ENCODE data around the gene MTF1. TPM values are rescaled to one million over a fixed set of nuclear protein-coding genes. Genes with fewer than 3 reads are reported as not detected.

Gene MTF1
- total and polyA plus RNA-seq, 2 donors: 4.4 to 5.6 TPM

DNA sequence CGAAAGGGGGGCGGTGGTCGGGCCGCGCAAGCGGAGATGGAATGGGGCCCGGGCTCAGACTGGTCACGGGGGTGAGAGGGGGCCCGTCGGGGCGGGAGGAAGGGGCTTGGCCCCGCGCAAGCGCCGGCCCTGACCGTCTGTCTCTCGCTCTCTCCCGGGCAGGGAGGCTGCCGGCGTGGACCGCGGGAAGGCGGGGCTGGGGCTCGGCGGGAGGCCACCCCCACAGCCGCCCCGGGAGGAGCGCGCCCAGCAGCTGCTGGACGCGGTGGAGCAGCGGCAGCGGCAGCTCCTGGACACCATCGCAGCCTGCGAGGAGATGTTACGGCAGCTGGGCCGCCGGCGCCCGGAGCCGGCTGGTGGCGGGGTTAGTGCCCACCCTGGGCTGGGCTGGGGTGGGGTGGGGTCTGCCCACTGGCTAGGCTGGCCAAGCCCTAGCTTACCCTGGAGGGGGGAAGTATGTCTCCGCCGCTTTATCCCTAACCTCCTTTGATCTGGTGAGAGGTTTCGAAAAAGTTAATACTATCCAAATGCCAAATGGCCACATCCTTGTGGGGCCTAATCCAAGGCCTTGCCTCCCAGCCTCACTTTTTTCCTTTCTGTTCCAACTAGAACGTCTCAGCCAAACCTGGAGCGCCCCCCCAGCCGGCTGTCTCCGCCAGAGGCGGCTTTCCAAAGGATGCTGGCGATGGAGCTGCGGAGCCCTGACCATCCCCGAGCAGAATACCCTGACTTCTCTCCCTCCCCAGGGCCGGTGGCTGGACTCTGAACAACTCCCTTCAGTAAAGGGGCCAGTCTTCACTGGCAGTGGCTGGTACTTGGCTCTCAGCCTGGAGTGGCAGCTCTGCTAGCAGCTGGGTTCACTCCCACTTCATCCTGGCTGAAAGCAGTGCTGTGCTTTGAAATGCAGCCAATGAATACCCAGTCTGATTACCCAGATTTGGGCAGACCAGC, 50.7 kb downstream of the MTF1 start:
- Histone ChIP-seq H3K36me3 (ENCODE audit: insufficient read depth) (peaks cover 4% of the 10 kb centered on the region), H3K4me1 (ENCODE audit: insufficient read depth) (no peaks in the 10 kb centered on the region), H3K4me3 (ENCODE audit: low read depth, low read length) (peak overlapping the region; percentile 99), H3K27ac (ENCODE audit: low read depth) (peak overlapping the region; percentile 86)
- DNase-seq (ENCODE audit: extremely low spot score): no peak
- WGBS: 2% methylated on average over 54 of the region's 54 CpGs

DNA sequence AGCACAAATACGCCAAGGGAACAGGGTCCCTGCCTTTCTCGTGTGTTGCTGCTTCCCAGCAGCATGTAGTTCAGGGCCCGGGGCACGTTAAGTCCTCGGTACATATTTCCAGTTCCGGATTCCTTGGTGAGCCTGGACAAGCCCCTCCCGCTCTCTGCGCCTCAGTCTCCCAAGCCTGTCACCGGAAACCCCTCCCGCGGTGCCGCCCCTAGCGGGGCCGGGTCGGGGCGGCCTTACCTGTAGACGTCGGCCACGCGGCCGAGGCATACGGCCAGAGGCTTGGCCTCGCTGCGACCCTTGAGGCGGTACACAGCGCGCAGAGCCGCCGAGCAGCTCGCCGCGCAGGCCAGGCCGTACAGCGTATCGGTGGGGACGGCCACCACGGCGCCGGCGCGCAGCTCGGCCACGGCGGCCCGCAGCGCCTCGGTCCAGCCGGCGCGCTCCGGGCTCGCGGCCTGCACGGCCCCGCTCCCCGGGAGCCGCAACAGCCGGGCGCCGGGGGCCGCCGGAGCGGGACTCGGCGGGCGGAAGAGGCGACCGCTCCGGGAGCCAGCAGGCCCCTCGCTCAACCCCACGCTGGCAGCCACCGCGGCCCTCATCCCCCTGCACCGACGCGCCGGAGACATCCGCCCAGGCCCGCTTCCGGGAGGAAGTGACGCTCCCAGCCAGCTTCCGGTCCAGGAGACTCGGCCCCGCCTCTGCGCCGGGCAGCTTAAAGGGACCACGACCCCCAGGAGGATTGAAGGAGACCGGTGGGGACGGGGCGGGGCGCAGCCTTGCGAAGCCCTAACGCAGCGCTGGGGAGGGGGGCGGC, 51.6 kb downstream of the MTF1 start, which contains the start of the genes C1orf122 and YRDC:
Gene C1orf122 (plus strand): TSS at position 236 of the 814 bp plus-strand sequence. CDS start 615 bp downstream, outside the sequence.
Gene YRDC (minus strand): TSS at position 654 of the 814 bp plus-strand sequence. CDS start 28 bp downstream, at position 626.
- WGBS: under 1% methylated on average over 95 of the region's 95 CpGs
- Histone ChIP-seq H3K27ac (ENCODE audit: low read depth) (peak within 1 kb of the TSS; percentile 91), H3K4me1 (ENCODE audit: insufficient read depth) (no peaks in the 10 kb centered on the region), H3K4me3 (ENCODE audit: low read depth, low read length) (peak within 1 kb of the TSS; percentile 99), H3K36me3 (ENCODE audit: insufficient read depth) (peaks cover 9% of the 10 kb centered on the region)
- DNase-seq (ENCODE audit: extremely low spot score): peak; percentile 87

DNA sequence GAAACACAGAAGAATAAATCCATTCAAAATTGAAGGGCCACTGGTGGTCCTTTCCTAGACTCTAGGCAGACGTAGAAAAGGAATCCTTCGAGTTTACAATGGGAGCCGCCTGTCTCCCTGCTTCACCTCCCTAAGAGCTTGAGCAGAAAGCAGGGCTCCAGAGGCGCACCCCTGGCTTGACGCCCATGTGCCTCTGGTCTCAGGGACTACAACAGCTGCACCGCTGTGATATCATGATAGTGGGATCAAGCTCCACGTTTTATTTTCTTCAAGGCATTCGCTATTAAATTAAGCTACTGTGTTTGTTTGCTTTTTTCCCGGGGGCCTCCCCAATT, 52.2 kb downstream of the MTF1 start:
- Histone ChIP-seq H3K4me3 (ENCODE audit: low read depth, low read length) (peak overlapping the region; percentile 99), H3K27ac (ENCODE audit: low read depth) (no peak overlapping the region), H3K36me3 (ENCODE audit: insufficient read depth) (peaks cover 9% of the 10 kb centered on the region), H3K4me1 (ENCODE audit: insufficient read depth) (no peaks in the 10 kb centered on the region)
- 7% methylated on average over 9 of the region's 9 CpGs for whole genome bisulfite sequencing
- no peak for DNase-seq (ENCODE audit: extremely low spot score)

DNA sequence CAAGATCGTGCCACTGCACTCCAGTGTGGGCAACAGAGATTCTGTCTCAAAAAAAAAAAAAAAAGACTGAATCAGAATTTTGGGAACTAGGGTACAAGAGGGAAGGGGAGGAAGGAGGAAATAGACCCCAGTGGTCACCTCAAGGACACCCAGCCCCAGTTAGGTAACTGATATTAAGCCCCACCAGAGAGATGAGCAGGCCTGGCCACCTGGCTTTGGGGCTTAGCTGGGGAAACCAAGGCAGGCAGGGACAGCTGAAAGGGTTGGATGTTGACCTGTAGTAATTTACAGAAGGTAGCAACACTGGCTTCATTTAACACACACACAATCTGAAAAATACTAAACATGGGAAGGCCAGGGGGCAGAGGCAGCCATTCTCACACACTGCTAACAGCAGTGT, 57.0 kb downstream of the MTF1 start:
- 91% methylated on average over 1 of the region's 1 CpG for WGBS
- Histone ChIP-seq H3K4me1 (ENCODE audit: insufficient read depth) (no peaks in the 10 kb centered on the region), H3K4me3 (ENCODE audit: low read depth, low read length) (no peak overlapping the region), H3K27ac (ENCODE audit: low read depth) (no peak overlapping the region), H3K36me3 (ENCODE audit: insufficient read depth) (peaks cover 9% of the 10 kb centered on the region)
- no peak for DNase-seq (ENCODE audit: extremely low spot score)

DNA sequence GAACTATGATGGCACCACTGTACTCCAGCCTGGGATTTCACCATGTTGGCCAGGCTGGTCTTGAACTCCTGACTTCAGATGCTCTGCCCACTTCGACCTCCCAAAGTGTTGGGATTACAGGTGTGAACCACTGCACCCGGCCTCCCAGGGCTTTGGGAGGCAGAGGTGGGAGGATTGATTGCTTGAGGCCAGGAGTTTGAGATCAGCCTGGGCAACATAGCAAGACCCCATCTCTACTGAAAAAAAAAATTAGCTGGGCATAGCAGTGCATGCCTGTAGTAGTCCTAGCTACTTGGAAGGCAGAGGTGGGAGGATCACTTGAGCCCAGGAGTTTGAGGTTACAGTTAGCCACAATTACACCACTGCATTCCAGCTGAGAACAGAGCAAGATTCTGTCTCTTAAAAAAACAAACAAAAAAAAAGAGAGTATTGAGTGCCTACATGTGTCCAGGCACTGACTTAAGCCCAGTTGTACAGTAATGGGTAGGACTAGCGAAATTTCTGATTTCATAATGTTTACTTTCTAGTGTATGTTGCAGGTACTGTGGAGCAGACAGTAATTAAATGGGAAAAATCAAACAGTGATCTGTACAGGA, 61.5 kb downstream of the MTF1 start:
- no peaks in the 10 kb centered on the region for H3K36me3 ChIP-seq (ENCODE audit: insufficient read depth)
- no peak for DNase-seq (ENCODE audit: extremely low spot score)
- no peak overlapping the region for H3K4me3 ChIP-seq (ENCODE audit: low read depth, low read length)
- peaks cover 5% of the 10 kb centered on the region for H3K4me1 ChIP-seq (ENCODE audit: insufficient read depth)
- H3K27ac ChIP-seq (ENCODE audit: low read depth): no peak overlapping the region
- 84% methylated on average over 3 of the region's 3 CpGs for WGBS

DNA sequence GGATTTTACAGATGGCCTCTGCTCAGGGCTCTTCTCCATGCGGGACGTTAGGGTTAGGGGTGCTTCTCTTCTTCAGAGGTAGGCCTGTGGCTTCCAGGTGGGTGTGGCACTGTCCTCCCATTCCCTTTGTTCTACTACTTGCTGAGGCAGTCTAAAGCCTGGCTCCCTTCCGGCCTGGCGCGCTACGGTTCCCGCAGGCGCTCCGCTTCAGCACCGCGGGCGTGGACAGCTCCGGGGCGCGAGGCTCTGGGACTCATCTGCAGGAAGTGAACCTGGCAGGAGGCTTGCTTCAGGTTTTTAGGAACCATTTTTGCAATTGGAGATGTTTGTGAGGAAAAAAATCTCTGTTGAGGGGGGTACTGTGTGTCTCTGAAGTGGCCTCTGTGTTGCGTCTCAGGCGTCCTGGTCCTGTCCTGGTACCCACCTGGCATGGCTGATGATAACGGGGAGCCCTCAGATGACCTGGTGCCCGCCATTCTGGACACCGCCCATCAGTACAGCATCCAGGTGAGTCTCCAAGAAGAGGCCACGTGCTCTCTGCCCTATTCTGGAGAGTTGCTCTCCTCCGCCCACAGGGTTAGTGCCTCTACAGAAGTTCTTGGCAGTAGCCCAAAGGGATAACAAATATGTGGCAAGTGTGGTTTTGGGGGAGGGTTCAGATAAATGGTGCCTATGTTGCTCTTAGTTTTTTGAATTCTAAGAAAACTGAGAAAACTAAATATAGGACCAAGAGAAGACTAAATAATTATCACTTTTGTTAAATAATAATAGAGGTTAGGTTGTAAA, 63.9 kb downstream of the MTF1 start:
- Histone ChIP-seq H3K27ac (ENCODE audit: low read depth) (no peak overlapping the region), H3K36me3 (ENCODE audit: insufficient read depth) (no peaks in the 10 kb centered on the region), H3K4me3 (ENCODE audit: low read depth, low read length) (no peak overlapping the region), H3K4me1 (ENCODE audit: insufficient read depth) (peaks cover 5% of the 10 kb centered on the region)
- whole genome bisulfite sequencing: 24% methylated on average over 22 of the region's 22 CpGs
- DNase-seq (ENCODE audit: extremely low spot score): no peak

DNA sequence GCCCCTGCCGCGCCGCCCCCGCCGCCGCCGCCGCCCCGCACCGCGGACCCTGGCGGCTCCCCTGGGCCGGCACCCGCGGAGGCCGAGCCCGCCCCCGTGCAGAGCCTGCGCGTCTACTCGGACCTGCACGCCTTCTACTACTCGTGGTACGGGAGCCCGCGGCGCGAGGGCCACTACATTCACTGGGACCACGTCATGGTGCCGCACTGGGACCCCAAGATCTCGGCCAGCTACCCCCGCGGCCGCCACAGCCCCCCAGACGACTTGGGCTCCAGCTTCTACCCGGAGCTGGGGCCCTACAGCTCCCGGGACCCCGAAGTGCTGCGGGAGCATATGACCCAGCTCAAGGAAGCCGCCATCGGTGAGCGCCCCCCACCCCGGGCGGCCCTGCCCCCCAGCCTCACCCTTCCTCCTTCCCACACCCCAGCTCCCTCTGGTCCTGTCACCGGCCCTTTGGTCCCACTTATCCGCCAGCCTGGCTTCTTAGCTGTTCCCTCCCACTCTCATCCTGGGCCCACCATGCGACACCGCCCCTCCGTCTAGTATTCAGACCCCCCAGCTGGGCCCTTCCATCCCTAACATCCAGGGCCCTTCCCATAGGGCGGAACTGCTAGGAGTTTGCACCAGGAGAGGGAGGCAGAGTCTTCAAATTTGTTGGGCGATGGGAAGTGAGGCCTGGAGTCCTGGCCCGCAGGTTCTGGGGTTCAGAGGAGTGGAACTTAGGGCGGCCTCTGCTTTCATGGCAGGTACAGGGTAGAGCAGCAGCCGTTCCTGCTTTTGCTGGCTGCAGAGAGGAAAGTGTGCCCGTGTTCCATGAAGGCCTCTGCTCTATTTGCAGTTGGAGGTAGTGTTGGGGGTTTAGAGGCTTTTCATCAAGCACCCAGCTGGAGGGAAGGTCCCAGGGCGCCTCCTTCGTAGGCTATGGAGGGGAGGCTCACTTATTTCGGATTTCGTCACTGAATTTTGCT, 64.7 kb downstream of the MTF1 start:
- WGBS: 9% methylated on average over 59 of the region's 59 CpGs
- H3K27ac ChIP-seq (ENCODE audit: low read depth): no peak overlapping the region
- peak overlapping the region; percentile 68 for H3K4me3 ChIP-seq (ENCODE audit: low read depth, low read length)
- H3K4me1 ChIP-seq (ENCODE audit: insufficient read depth): peaks cover 5% of the 10 kb centered on the region
- no peak for DNase-seq (ENCODE audit: extremely low spot score)
- H3K36me3 ChIP-seq (ENCODE audit: insufficient read depth): no peaks in the 10 kb centered on the region

DNA sequence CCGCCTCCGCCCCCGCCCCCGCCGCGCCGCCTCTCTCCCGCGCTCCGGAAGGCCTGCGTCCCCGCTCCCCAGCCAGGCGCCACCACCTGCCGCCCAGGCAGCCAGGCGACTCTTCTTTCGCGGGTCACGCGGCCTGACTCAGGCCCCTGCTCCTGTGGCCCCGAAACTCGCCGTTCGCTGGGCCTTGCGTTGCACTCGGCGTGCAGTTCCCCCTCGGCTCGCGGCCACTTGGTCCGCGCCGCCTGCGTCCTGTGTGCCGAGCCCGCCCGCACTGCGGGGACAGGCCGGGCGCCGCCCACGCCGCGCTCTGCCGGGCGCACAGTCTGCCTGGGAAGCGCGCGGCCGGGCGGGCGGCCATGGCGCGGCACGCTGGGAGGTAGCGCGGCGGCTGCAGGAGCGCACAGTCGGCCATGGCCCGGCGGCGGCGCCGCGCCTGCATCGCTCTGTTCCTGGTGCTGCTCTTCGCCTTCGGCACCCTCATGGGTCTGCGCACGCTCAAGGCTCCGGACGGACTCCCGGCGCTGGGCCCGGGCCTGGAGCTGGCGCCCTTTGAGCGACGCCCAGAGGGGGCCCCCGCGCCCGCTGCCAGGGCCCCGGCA, 65.5 kb downstream of the MTF1 start, which contains the start of gene MANEAL:
Gene MANEAL (plus strand): TSS at position 75 of the 599 bp plus-strand sequence. CDS start 336 bp downstream, at position 411.
- WGBS: under 1% methylated on average over 80 of the region's 82 CpGs
- no peak within 1 kb of the TSS for H3K27ac ChIP-seq (ENCODE audit: low read depth)
- H3K4me3 ChIP-seq (ENCODE audit: low read depth, low read length): peak within 1 kb of the TSS; percentile 68
- no peaks in the 10 kb centered on the region for H3K36me3 ChIP-seq (ENCODE audit: insufficient read depth)
- H3K4me1 ChIP-seq (ENCODE audit: insufficient read depth): peaks cover 5% of the 10 kb centered on the region
- DNase-seq (ENCODE audit: extremely low spot score): no peak

DNA sequence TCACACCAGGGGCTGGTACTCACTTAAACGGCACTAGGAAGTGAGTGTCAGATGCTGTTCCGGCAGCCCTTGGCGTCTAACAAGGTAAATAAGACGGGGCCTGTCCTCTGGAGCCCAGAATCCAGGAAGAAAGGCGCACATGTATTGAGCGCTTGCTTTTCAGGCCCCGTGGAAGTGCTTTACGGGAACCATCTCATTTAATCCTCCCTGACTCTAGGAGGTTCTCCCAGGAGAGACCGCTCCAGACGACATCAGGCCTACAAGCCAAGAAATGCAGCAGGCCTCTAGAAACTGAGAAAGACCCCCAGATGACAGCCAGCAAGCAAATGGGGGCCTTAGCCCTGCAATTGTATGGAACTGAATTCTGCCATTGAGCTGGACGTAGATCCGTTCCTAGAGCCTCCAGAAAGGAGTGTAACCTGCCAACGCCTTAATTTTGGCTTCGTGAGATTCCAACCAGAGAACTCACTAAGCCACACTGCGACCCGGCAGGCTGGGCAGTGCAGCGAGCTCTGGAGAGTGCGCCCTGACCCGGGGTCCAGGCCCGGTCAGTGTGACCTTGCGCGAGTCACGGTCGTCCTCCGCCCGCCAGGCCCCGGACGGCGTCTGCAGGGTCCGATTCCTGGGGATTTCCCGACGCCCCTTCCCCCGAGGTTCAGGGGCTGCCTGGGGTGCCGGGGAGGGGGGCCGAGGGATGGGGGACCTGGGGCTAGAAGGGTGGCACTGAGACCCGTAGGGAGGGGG, 66.3 kb downstream of the MTF1 start:
- Histone ChIP-seq H3K27ac (ENCODE audit: low read depth) (no peak overlapping the region), H3K36me3 (ENCODE audit: insufficient read depth) (no peaks in the 10 kb centered on the region), H3K4me1 (ENCODE audit: insufficient read depth) (peaks cover 5% of the 10 kb centered on the region), H3K4me3 (ENCODE audit: low read depth, low read length) (peak overlapping the region; percentile 68)
- no peak for DNase-seq (ENCODE audit: extremely low spot score)
- WGBS: 33% methylated on average over 36 of the region's 36 CpGs

DNA sequence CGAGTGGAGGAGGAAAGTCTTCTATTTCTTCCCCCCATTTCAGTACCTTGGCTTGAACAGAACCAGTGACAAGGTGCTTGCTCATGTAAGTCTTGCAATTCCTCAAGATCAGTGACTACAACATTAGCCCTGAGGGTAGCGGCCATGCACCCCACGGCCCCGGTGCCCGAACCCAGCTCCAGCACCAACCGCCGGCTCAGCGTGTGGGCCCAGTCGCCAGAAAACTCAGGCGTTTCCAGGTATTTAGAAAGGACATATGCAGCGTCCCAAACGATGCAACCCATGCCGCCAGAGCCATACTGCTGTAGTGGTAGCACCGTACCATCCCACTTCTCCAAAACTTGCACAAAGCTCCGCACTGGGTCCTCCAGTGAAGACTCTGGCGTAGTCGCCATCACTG, 76.9 kb downstream of the MTF1 start:
- Histone ChIP-seq H3K4me1 (ENCODE audit: insufficient read depth) (no peaks in the 10 kb centered on the region), H3K27ac (ENCODE audit: low read depth) (no peak overlapping the region), H3K36me3 (ENCODE audit: insufficient read depth) (no peaks in the 10 kb centered on the region), H3K4me3 (ENCODE audit: low read depth, low read length) (no peak overlapping the region)
- no peak for DNase-seq (ENCODE audit: extremely low spot score)
- WGBS: 77% methylated on average over 17 of the region's 17 CpGs

DNA sequence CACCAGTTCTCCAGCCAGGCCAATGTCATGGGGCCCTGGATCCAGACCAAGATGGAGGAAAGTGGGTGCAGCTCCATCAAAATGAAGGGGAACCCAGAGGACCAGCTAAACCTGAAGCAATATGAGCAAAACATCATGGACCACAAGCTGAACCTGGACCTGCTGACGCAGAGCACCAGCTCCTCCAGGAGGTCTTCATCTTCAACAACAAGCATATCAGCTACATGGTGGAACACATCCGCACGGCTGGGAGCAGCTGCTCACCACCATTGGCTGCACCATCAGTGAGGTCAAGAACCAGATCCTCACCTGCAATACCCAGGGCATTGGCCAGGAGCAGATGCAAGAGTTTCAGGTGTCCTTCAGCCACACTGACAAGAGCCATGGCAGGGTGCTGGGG, 80.7 kb downstream of the MTF1 start:
- Histone ChIP-seq H3K4me1 (ENCODE audit: insufficient read depth) (no peaks in the 10 kb centered on the region), H3K4me3 (ENCODE audit: low read depth, low read length) (no peak overlapping the region), H3K36me3 (ENCODE audit: insufficient read depth) (no peaks in the 10 kb centered on the region), H3K27ac (ENCODE audit: low read depth) (no peak overlapping the region)
- no peak for DNase-seq (ENCODE audit: extremely low spot score)
- WGBS: 87% methylated on average over 3 of the region's 3 CpGs
